ENCODE measurements around the gene TMEM208.

DNA sequence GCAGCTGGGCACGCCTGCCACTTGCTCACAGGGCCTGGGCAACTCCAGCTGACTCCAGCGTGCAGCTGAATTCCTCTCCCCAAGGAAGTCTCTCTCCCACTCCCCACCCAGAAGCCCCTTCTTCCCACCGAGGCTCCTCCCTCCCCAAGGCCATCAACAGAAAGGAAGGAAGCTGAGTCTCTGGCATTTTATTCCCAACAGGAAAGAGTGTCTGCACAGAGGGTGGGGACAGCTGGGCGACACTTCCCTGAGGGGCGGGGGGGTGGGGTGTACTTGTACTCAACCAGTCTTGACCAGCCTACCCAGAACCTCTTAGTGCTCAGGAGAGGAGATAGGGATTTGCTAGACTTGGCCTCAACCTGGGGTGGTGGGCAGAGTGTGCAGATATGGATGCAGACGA, 36.9 kb upstream of the TMEM208 start, which contains the start of gene EXOC3L1:
- no peak for TF ChIP-seq EZH2 (IDR thresholded peaks at IDR 0.05)
- TF ChIP-seq POLR2AphosphoS5 (IDR thresholded peaks at IDR 0.05; ENCODE audit: borderline replicate concordance, low read depth, low read length), result no peak
